Chondrocyte (in vitro differentiated cells): ENCODE results near the gene ABRAXAS1. TPM values are rescaled to one million over a fixed set of nuclear protein-coding genes. Genes with fewer than 3 reads are reported as not detected.
A peak's percentile ranks its signal among the peaks of the same experiment; 100 is the strongest.
"Not testable (repeated sequence)": the region's sequence is repeated elsewhere in the genome, so short reads cannot be mapped to it uniquely, and the experiment has no call there.

ENCODE experiments used
- DNase-seq: peaks from one replicate; pipeline ENCODE4 v3.0.0; 2021; ENCODE audit warnings: mixed read lengths, low spot score
- H3K27ac Mint-ChIP-seq: one replicate; pipeline ENCODE4 v1.8.0; 2021; ENCODE audit warnings: mild to moderate bottlenecking, moderate library complexity, mixed read lengths; ENCODE audit not compliant: unreplicated experiment
- H3K27me3 Mint-ChIP-seq: 2 replicates; pipeline ENCODE4 v1.8.0; 2021; ENCODE audit warnings: low read depth, mixed read lengths
- H3K36me3 Mint-ChIP-seq: 2 replicates; pipeline ENCODE4 v1.8.0; 2021; ENCODE audit warnings: low read depth, mixed read lengths
- H3K4me1 Mint-ChIP-seq: 2 replicates; pipeline ENCODE4 v1.8.0; 2021; ENCODE audit warnings: low read depth, mild to moderate bottlenecking, mixed read lengths
- H3K4me3 Mint-ChIP-seq: one replicate; pipeline ENCODE4 v1.8.0; 2021; ENCODE audit warnings: mild to moderate bottlenecking, moderate library complexity, mixed read lengths; ENCODE audit not compliant: unreplicated experiment
- H3K9me3 Mint-ChIP-seq: 2 replicates; pipeline ENCODE4 v1.8.0; 2021; ENCODE audit warnings: low read depth, mixed read lengths
- total RNA-seq: library from RNA; stranded (reverse); gene quantifications from 3 replicates; pipeline ENCODE4 v1.2.1, GENCODE V29; 2021
- TF ChIP-seq, protein P1 (sequence below): fragments of 200-600 bp; sonication (generic); IDR thresholded peaks from 2 replicates; pipeline ENCODE4 v1.5.0; 2021; ENCODE audit warnings: antibody characterized with exemption, mild to moderate bottlenecking, moderate library complexity

ABRAXAS1 gene
- total RNA-seq, 1 donor from 2014 or later, result 11.0 TPM

DNA sequence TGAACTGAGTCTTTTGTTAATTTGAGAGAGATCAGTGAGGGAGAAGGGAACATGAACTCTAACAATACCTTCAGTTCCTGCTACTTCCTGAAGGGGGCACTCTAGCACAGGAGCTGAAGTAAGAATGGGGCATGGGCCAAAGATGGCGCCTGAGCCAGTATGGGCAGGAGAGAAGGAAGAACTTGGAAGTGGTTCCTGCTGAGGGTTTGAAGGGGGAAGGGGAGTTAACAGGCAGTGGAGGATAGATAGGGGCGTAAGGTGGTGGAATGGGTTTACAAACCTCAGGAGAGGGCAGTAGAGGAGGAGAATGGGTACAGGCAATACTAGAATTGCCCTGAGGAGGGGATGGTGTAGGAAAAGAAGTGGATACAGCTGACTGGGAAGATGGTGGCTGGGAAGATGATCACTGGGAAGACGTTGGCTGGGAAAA, 24.3 kb upstream of the ABRAXAS1 start:
- H3K4me3 Mint-ChIP-seq, H3K36me3 Mint-ChIP-seq, H3K9me3 Mint-ChIP-seq, H3K27me3 Mint-ChIP-seq, DNase-seq, H3K27ac Mint-ChIP-seq, H3K4me1 Mint-ChIP-seq: not testable (repeated sequence)
- TF ChIP-seq, protein P1, sequence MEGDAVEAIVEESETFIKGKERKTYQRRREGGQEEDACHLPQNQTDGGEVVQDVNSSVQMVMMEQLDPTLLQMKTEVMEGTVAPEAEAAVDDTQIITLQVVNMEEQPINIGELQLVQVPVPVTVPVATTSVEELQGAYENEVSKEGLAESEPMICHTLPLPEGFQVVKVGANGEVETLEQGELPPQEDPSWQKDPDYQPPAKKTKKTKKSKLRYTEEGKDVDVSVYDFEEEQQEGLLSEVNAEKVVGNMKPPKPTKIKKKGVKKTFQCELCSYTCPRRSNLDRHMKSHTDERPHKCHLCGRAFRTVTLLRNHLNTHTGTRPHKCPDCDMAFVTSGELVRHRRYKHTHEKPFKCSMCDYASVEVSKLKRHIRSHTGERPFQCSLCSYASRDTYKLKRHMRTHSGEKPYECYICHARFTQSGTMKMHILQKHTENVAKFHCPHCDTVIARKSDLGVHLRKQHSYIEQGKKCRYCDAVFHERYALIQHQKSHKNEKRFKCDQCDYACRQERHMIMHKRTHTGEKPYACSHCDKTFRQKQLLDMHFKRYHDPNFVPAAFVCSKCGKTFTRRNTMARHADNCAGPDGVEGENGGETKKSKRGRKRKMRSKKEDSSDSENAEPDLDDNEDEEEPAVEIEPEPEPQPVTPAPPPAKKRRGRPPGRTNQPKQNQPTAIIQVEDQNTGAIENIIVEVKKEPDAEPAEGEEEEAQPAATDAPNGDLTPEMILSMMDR, result peak; percentile 74

DNA sequence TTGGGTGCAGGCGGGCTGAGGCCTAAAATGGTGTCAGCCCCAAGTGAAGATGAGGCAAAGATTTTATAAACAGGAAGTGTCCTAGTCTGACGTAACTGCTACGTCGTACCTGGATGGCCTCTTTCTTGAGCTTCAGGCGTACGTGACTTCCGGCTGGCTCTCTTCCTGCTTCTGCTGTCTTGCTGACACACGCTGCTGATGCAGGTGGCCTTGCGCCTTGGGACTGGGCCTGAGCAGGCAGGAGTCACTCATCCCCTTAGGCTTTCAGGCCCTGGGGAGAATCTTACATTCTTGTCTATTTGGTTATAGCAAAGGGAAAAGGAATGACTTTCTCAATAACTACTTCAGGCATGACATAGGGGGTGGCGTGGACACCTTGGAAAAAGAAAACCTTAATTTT, 20.1 kb upstream of the ABRAXAS1 start:
- no peak for DNase-seq
- Mint-ChIP-seq H3K4me3 (no peak overlapping the region), H3K27me3 (no peaks in the 10 kb centered on the region), H3K36me3 (no peaks in the 10 kb centered on the region), H3K27ac (no peak overlapping the region), H3K4me1 (no peaks in the 10 kb centered on the region), H3K9me3 (no peaks in the 10 kb centered on the region)
- TF ChIP-seq, protein P1, result no peak

DNA sequence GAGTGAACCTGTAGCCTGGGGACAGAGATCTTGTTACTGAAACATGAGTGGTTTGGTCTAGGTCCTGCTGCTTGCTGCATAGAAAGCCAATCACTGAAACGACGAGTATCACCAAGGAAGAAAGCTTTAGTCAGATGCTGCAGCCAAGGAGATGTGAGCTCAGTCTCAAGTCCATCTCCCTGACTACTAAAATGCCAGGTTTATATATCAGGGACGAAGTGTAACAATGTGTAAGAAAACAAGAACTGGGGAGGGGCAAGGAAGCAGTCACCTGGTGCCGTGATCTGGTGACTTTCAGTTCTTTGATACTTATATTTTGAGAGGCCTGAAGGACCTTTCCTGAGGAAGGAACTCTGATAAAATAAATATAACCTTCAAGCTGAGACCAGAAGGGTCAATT, 19.6 kb upstream of the ABRAXAS1 start:
- Mint-ChIP-seq H3K4me1 (no peaks in the 10 kb centered on the region), H3K36me3 (no peaks in the 10 kb centered on the region), H3K27ac (no peak overlapping the region)

DNA sequence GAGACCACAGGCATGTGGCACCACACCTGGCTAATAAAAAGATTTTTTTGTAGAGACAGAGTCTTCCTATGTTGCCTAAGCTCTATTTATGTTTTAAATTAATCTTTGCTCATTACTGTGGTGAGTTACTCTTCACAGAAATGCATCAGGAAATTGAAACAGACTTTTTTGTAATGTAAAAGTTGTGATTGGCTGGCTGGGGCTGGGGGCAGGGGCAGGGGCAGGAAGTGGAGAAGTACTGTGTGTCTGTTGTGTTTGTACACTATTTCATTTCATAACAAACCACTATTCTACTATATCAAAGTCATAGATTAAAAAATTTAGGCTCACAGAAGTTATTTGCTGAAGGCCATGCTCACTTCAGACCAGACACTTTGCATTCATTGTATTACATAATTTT, 19.1 kb upstream of the ABRAXAS1 start:
- Mint-ChIP-seq H3K4me1 (no peaks in the 10 kb centered on the region), H3K36me3 (no peaks in the 10 kb centered on the region), H3K27ac (no peak overlapping the region), H3K9me3 (no peaks in the 10 kb centered on the region), H3K27me3 (no peaks in the 10 kb centered on the region), H3K4me3 (no peak overlapping the region)
- no peak for DNase-seq
- TF ChIP-seq, protein P1, result no peak

More for the DNA sequence above, 19.6 kb upstream of the ABRAXAS1 start:
- Mint-ChIP-seq H3K9me3 (no peaks in the 10 kb centered on the region), H3K27me3 (no peaks in the 10 kb centered on the region), H3K4me3 (no peak overlapping the region)
- TF ChIP-seq, protein P1, result no peak
- no peak for DNase-seq

DNA sequence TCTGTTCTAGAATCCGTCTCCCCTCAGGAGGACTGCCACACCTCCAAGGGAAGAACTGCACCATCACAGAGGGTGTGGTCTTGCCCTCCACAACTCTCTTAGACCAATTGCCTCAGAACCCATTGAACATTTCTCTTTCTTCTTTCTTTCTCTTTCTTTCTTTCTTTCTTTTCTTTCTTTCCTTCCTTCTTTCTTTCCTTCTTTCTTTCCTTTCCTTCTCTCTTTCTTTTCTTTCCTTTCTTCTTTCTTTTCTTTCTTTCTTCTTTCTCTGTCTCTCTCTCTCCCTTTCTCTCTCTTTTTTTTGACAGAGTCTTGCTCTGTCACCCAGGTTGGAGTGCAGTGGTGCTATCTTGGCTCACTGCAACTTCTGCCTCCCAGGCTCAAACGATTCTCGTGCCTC, 16.8 kb upstream of the ABRAXAS1 start:
- H3K36me3 Mint-ChIP-seq, H3K9me3 Mint-ChIP-seq, H3K4me3 Mint-ChIP-seq, H3K27me3 Mint-ChIP-seq, H3K4me1 Mint-ChIP-seq, DNase-seq, H3K27ac Mint-ChIP-seq: not testable (repeated sequence)

DNA sequence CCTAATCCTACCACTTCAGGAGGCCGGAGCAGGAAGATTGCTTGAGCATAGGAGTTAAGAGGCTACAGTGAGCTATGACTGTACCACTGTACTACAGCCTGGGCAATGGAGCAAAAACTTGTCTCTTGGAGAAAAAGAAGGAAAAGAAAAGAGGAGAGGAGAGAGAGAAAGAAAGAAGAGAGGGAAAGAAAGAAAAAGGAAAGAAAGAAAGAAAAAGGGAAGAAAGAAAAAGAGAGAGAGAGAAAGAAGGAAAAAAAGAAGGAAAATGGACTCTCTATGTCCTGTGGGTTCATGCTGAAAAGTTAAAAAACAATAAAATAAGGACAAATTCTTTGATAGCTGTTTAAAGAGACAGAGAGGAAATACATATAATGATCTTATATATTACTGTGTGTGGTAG, 13.3 kb upstream of the ABRAXAS1 start:
- Mint-ChIP-seq H3K27me3 (peaks cover 5% of the 10 kb centered on the region), H3K36me3 (no peaks in the 10 kb centered on the region), H3K4me1 (no peaks in the 10 kb centered on the region), H3K9me3 (no peaks in the 10 kb centered on the region), H3K27ac (no peak overlapping the region), H3K4me3 (no peak overlapping the region)
- DNase-seq, result no peak
- TF ChIP-seq, protein P1, result no peak

DNA sequence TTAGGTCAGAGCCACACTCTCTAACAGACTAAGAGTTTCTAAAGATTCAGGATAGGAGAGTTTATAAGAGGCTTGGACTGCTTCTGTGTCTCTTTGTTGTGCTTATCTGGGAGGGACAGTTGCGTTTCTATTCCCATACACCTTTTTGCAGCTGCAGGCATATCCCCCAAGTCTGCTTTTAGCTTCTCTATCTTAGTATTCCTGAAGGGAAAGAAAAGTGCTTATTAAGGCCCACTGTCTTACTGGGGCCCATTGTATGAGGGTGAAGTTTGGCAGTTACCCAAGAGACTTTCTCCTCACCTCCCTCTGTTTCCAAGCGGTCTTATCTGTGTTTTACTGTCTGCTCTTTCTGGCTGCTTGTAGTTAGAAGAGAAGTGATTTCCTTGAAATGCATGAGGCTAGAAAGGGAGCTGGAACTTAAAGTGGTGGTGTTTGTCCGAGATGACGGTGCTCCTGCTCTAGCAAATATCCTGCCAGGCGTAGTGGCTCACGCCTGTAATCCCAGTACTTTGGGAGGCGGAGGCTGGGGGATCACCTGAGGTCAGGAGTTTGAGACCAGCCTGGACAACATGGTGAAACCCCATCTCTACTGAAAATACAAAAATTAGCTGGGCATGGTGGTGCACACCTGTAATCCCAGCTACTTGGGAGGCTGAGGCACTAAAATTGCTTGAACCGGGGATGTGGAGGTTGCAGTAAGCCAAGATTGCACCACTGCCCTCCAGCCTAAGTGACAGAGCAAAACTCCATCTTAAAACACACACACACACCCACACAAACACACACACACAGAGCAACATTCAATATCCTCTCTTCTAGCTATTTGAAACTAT, 11.4 kb upstream of the ABRAXAS1 start:
- not testable (repeated sequence) for H3K27ac Mint-ChIP-seq, DNase-seq, H3K36me3 Mint-ChIP-seq, H3K4me1 Mint-ChIP-seq, H3K9me3 Mint-ChIP-seq, H3K4me3 Mint-ChIP-seq, H3K27me3 Mint-ChIP-seq
